ENCODE results near the gene CDYL2.

- TF ChIP-seq CTCF (IDR thresholded peaks at IDR 0.05) (no peak), POLR2A (IDR thresholded peaks at IDR 0.05) (no peak)
These were observed 195.5 kb downstream of the CDYL2 start for GRCh38 chr16:80608946-80609345.
